HL-60/S4 (cell line): Measurements from ENCODE around the gene FTMT.
"Not testable (repeated sequence)": the region's sequence is repeated elsewhere in the genome, so short reads cannot be mapped to it uniquely, and the experiment has no call there.

Experiments used
- in situ Hi-C: fragments of 300-500 bp; cut with MboI; formaldehyde crosslinking; loops from 2 replicates; pipeline ENCODE4 v1.14.3; 2022; ENCODE audit warnings: low sequenced_read_pairs

Gene FTMT

DNA sequence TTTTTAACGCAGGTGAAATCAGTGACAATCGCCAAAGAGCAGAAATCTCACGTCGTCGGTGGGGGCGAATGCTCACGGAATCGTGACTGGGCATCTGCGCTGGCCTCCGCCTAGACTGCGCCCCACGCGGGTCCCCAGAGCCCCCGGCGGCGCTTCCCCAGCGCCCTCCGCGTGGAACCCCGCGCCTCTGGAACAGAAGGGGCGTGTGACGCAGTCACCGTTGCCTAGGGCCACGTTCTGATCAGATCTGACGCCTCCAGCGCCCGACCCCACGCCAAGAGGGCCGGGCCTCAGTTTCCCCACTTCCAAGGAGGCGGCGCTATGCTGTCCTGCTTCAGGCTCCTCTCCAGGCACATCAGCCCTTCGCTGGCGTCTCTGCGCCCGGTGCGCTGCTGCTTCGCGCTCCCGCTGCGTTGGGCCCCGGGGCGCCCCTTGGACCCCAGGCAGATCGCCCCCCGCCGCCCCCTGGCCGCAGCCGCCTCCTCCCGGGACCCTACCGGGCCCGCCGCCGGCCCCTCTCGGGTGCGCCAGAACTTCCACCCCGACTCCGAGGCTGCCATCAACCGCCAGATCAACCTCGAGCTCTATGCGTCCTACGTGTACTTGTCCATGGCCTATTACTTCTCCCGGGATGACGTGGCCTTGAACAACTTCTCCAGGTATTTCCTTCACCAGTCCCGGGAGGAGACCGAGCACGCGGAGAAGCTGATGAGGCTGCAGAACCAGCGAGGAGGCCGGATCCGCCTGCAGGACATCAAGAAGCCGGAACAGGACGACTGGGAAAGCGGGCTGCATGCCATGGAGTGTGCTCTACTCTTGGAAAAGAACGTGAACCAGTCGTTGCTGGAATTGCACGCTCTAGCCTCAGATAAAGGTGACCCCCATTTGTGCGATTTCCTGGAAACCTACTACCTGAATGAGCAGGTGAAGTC, at the start of gene FTMT:
Gene FTMT, plus strand, starts transcription at position 240 of the 932 bp plus-strand sequence. Its CDS starts 82 bp downstream, at position 322.
- in situ Hi-C loops, result no loop called here

DNA sequence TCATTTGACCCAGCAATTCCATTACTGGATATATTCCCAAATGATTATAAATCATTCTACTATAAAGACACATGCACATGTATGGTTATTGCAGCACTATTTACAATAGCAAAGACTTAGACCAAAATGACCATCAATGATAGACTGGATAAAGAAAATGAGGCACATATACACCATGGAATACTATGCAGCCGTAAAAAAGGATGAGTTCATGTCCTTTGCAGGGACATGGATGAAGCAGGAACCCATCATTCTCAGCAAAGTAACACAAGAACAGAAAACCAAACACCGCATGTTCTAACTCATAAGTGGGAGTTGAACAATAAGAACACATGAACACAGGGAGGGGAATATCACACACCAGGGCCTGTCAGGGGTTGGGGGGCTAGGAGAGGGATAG, 46.4 kb upstream of the FTMT start:
- in situ Hi-C loops, result not testable (repeated sequence)

DNA sequence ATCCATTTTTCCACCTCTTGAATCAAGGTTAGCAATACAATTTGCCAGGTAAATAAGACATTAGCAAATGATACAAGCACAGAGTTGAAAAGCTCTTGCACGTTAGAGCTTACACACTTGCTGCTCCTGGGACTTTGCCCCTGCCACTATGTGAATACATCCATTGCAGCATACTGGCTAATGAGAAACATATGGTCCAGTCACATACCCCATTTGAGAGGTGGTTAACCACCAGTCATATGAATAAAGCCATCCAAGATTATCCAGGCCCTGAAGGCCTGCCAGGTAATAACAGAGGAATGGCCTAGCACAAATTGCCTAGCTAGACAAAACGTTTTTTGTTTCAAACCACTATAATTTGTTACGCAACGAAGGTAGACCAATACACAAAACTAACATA, 45.8 kb upstream of the FTMT start:
- in situ Hi-C loops, result no loop called here

DNA sequence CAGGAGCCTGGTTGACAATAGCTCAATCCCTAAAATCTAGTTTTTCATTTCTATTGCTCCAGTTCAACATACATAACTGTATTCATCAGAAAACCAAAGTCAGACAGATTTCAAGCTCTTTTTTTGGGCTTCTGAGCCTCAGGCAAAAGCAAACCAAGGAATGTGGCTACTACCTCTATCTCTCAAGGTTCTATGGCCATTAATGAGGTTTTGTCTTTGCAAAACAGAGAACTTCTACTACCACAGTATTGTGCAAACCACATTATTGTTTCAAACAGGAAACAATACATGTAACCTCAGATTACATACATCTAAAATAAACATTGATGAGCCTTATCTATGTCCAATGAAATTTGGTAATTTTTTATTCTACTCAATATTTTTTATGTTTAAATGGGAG, 35.5 kb upstream of the FTMT start:
- in situ Hi-C loops, result no loop called here

DNA sequence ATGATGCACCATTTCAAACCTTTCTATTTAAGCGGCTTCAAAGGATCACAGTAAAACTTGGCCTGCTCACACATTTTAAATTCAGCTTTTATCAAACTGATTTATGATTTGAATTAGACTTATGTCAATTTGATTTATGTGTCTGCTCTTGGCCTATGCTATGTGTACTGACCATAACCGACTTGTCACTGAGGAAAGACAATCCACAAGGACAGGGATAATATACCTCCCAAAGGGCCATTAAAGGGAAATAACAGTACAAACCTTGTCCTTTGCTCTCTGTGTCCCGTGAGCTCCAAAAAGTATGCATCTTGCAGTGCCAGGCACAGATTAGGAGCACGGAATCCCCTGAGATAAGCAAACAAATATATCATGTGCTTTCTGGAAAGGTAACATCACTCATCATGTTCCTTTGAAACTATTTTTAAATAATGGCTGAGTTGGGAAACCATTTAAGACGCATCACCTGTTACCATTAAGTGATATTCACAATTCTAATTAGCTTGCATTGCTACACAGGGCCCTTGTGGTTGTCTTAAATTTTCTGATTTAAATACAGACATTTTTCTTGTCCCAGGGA, 31.9 kb upstream of the FTMT start:
- in situ Hi-C loops, result no loop called here

DNA sequence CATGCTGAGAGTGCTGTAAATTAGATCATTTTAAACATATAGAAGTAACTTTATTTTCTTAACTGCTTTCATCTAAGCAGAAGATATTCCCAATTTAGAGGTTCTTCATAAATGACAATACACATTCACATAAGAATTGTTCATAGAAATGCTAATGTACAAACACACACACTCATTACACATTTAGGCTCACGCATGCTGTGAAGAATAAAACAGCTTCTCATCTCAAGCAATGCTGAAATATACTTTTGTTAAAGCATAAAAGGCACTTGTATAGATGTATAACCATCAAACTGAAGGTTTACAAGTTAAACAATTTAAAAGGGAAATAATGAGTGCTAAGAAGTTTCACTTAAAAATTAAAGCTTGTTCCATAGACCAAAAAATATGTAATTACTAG, 18.1 kb upstream of the FTMT start:
- in situ Hi-C loops, result no loop called here

DNA sequence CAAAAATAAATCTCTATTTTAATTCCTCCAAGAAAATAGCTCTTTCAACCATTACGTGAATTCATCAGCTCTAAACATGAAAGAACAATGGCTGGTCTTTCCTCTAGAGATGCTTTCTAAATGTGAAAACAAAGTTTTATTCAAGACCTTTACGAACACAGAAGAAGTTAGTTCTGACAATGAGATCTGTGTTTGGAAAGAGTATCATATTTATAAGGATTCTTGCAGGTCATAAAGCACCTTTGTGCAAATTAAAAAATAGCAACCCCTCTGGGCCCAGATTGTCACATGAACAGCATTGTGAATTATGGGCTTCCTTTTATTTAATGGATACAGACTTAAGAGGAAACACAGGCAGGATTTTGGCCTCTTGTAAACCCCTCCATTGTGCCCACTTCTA, 17.7 kb upstream of the FTMT start:
- in situ Hi-C loops, result no loop called here

DNA sequence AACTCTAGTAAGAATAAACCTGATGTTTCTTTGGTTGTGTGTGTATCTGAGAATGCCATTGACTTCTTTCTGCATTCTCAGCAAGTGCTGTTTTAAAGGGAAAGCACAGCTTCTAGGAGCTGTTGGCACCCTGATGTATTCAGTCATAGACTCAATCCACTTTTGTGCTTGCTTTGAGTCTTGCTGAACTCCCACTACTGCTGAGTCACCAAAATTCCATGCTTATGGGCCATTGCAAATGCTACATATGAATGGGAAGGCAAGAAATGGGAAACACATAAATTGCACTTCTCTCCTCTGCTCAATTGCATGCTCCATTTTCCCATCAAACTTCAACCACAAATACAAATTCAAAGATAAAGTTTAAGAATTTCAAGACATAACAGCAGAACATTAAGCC, 9.8 kb upstream of the FTMT start:
- in situ Hi-C loops, result no loop called here

DNA sequence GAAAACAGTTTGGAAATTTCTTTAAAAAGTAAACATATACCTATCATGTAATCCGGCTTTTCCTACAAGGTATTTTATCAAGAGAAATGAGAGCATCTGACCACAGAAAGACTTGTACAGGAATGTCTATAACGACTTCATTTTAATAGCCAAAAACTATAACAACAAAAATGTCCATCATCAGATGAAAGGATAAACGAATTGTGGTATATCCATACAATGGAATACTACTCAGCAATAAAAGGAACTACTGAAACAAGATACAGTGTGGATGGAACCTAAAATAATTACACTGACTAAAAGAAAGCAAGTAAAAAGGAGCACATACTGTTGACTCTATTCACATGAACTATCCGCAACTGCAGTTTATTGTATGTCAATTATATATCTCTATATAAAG, 1.4 kb upstream of the FTMT start:
- in situ Hi-C loops, result no loop called here

DNA sequence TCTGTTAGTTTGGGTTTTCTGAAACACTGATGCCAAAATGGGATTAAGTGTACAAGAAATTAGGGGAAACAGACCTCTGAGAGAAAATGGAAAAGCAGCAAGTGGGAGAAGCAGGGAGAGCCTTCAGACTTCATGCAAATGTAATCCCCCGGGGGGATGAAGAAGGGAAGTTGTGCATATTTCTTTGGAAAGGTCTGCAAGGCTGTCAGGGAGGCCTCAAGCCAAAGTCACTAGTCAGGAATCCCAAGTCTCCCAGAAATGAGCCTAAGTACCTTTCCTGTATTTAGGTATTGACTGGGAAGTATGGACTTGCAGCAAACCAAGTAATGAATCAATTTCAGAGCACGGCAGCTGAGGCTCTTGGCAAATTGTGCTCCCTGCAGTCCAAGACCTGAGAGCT, 2.2 kb downstream of the FTMT start:
- in situ Hi-C loops, result no loop called here

DNA sequence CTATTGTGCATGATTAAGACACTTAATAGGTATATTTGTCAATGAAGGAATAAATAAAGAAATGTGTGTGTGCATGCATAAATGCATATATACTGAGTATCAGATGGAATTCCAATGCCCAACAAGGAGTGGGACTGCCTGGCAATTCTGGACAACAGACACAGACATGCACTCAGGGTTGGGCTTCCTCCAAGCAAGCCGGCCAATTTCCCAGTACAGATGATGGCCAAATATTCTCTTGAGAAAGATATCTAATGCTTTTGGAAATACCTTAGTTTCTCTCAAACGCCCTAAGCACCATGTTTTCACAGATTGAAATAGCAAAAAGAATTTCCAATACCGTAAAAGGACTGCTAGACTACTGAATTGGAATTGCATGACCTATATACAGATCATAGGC, 11.1 kb downstream of the FTMT start:
- in situ Hi-C loops, result no loop called here

DNA sequence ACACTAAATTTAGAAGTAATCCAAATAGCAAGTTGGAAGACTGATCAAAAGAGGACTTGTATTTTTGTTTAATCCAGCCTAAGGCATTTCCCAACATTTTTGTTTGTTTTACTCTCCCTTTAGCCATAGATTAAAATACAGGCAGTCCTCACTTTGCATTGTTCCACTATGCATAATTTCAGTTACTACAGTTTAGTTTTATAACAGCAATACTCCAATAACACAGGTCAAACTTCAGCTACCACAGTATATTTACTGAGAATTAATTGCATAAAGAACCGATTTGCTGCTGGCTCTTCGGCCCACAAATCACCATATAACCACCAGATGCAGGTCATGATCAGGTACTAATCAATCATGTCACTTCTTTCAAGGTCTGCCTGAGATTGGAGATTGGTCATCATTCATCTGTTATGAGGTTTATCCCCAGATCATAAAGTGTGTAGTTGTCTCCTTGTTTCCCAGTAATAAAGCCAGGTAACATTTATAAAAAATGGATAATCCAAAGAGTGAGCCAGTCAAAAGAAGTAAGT, 12.1 kb downstream of the FTMT start:
- in situ Hi-C loops, result no loop called here

DNA sequence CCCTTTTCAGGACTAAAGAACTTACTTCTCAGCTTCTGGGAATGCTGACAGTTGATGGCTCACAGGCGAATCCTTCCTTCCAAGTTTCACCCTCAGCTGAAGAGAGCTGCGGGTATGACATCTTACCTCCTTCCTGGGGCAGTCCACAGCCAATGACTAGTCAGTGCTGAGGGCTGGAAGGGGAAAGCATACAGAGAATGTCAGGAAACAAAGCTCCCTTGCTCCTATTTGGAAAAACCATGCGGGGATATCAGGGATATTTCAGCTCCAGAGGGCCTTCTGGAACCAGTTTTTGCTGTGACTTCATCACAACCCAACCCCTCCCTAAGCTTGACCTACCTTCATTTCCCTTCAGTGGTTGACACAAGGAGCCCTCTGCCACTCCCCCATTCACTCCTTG, 15.7 kb downstream of the FTMT start:
- in situ Hi-C loops, result no loop called here

DNA sequence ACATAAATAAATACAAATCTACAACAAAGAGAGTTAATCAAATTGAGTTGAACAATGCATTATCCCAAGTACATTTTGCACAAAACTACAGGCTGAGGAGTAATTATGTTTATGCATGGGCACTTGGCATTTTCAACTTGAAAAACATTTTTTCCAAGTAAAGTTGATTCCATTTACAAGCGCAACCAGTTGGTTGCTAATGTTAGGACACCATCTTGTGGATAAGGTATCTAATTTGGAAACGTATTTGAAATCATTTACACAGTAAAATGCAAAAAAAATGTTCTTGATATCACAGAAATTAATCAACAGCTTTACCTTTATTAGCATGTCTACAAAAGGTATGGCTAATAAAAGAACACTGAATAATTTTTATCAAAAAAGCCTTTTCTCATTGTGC, 18.8 kb downstream of the FTMT start:
- in situ Hi-C loops, result no loop called here

DNA sequence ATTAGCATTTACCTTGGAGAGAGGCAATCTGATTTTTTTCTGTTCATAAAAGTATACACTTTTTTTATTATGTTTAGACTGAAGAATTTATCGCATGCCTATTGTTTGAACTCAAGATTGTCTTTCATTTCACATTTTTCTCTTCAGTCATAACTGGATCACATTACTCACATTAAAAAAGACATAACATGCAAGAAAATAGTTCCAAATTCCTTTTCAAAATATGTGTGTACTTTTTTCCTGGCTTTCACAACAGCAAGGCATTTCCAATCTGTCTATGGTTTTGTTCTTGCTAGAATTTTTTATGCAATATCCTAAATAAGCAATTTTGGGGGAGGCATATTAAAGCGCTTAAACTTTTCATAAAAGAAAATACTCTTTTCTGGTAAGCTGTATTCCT, 21.2 kb downstream of the FTMT start:
- in situ Hi-C loops, result no loop called here

DNA sequence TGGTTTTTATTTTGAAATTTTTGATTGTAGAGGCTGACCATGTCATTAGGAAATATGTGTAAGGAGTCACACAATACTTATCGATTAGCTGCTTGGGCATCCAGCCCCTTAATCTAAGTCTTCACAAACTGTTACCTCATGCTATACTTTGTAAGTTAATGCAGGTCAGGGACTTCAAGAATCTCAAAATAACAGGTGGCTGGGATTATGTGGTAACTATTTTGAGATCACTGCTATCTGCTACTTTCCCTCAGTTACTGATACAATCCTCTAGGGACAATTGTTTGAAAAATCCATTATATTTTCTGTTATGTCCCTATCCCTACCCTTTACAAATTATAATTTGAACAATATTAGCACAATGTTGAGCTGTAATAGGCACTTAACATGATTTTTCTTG, 21.7 kb downstream of the FTMT start:
- in situ Hi-C loops, result no loop called here

DNA sequence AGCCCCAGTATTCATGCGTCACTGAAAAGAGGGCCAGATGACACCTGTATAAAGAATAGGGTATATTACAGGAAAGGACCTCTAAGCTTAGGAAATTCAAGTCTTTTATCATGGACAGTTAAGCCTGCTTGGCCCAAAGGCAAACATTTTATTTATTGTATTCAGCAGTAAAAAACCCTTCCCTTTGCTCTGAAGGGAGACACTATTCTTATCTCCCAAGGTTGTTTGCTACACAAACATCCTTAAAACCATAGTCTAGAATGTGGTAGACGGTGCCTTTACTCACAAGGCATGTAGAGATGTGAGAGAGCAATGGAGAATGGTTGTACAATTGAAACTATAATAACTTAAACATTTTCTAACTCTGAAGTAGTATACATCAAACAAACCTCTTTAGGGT, 33.9 kb downstream of the FTMT start:
- in situ Hi-C loops, result no loop called here

DNA sequence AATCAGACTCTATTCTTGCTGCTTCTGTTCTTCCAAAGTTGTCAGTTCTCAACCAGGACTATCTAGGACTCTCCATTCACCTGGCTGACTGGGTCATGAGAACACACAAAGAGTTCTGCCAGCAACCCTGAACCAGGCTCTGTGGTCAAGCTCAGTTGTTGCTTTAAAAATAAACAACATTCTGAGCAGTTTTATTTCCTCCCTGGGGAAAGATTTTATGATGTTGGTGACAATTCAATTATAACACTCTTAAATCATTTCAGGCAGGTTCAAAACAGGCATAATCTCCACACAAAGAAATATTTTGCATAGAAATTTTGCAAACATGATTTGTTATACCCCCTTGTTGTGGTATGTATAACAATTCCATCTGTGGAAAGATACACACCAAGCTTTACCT, 36.0 kb downstream of the FTMT start:
- in situ Hi-C loops, result no loop called here

DNA sequence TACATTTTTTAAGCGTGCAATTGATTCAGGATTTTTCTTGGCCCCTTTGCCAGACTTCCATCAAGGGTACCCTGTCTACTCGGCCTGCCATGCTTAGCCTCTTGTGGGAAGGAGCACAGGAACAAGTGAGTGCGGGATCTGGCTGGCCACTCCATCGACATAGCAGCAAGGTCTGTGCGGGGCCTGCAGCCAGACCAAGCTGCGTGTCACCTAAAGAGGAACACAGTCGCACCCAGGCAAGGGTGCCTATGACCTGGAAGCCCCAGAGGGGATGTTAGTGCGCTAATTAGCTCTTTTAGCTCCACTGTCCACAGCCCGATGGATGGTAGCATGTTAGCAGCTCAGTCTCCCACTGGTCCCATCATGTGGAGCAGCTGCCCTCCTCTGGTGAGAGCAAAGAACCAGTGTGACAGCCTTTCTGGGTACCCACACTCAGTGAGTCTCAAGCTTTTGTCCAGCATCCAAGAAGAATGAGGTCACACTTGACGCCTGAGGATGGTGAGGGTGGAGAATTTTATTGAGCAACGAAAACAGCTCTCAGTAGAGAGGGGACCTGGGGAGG, 38.7 kb downstream of the FTMT start:
- in situ Hi-C loops, result no loop called here

DNA sequence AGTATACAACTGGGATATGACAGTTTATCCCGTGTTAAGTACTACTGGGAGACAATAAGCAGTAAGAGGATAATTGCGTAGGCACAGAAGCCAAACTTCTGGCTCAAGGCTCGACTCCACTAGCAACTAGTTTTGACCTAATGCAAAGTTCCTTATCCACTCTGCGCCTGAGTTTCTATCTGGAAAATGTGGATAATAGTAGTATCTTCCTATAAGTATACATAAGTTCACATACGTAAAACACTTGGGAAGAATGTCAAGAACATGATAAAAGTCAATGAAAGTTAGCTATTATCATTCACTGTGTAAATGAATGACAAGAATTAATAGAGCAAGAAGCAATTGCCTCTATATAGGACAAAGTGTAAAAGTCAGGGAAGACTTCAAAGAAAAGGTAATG, 45.7 kb downstream of the FTMT start:
- in situ Hi-C loops, result no loop called here

DNA sequence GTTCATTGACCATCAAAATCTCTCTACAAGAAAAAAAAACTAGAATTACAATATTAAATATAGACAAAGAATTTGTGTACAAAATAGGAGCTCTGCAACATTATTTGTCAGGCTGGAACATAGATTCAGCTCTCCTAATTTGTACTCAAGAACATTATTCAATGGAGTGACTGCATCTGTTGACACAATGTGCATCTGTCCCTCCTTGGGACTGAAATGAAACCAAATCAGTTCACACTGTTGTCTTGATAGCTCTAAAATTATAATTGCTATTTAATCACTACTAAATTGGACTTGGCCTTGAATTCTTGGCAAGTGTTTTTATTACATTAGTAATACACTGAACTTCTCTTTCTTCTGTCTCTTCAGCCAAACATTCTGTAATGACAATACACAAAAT, 47.7 kb downstream of the FTMT start:
- in situ Hi-C loops, result no loop called here
